ENCODE data around the gene CHTF18. TPM values are rescaled to one million over a fixed set of nuclear protein-coding genes. Genes with fewer than 3 reads are reported as not detected.

The CHTF18 gene
- total RNA-seq, 1 experiment from 2014 or later = 102 TPM

- H3K4me3 Mint-ChIP-seq (ENCODE audit: unreplicated experiment) = no peak overlapping the region
- no peaks in the 10 kb centered on the region for H3K9me3 Mint-ChIP-seq (ENCODE audit: unreplicated experiment)
These were observed 44.4 kb downstream of the CHTF18 start for GRCh38 chr16:832652-833336.

DNA sequence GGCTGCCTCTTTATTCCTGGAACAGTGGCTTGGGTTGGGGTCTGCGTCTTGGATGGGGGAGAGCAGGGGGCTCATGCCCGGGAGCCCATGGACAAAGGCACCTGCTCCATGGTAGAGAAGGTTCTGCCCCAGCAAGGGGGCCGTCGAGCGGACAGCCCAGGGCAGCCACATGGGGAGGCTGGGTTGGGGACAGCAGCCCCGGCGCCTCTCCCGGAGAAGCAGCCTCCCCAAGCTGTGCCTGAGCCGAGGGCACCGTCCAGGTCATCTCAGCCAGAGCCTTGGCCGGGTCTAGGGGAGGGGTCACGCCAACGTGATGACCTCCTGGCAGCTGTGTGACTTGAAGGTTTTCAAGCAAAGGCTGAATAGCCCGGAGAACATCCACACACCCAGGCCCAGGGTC, 45.0 kb downstream of the CHTF18 start:
- H3K4me3 Mint-ChIP-seq (ENCODE audit: unreplicated experiment) = no peak overlapping the region
- H3K4me3 ChIP-seq (ENCODE audit: low read depth, low read length) = no peak overlapping the region
- TF ChIP-seq, protein P1, sequence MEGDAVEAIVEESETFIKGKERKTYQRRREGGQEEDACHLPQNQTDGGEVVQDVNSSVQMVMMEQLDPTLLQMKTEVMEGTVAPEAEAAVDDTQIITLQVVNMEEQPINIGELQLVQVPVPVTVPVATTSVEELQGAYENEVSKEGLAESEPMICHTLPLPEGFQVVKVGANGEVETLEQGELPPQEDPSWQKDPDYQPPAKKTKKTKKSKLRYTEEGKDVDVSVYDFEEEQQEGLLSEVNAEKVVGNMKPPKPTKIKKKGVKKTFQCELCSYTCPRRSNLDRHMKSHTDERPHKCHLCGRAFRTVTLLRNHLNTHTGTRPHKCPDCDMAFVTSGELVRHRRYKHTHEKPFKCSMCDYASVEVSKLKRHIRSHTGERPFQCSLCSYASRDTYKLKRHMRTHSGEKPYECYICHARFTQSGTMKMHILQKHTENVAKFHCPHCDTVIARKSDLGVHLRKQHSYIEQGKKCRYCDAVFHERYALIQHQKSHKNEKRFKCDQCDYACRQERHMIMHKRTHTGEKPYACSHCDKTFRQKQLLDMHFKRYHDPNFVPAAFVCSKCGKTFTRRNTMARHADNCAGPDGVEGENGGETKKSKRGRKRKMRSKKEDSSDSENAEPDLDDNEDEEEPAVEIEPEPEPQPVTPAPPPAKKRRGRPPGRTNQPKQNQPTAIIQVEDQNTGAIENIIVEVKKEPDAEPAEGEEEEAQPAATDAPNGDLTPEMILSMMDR (IDR thresholded peaks at IDR 0.05; ENCODE audit: insufficient read depth in 1 of 2, low read depth in 1 of 2, low read length in 1 of 2, severe bottlenecking in 1 of 2, unreplicated experiment in 1 of 2) = no peak
- ChIA-PET POLR2A (no interaction called here), CTCF (no interaction called here)
- DNase-seq = no peak
- H3K36me3 ChIP-seq (ENCODE audit: control insufficient read depth, insufficient read depth, low read length) = no peaks in the 10 kb centered on the region
- H3K27me3 ChIP-seq (replicated peaks; ENCODE audit: control insufficient read depth, insufficient read depth, low read length) = no peaks in the 10 kb centered on the region
- no peak overlapping the region for H3K27ac Mint-ChIP-seq (ENCODE audit: unreplicated experiment)
- H3K36me3 Mint-ChIP-seq (ENCODE audit: insufficient read depth, unreplicated experiment) = no peaks in the 10 kb centered on the region
- H3K9me3 ChIP-seq = no peaks in the 10 kb centered on the region
- H3K9me3 Mint-ChIP-seq (ENCODE audit: unreplicated experiment) = no peaks in the 10 kb centered on the region
- H3K4me1 Mint-ChIP-seq (ENCODE audit: low read depth, unreplicated experiment) = no peaks in the 10 kb centered on the region
- no peaks in the 10 kb centered on the region for H3K27me3 Mint-ChIP-seq (ENCODE audit: insufficient read depth, unreplicated experiment)
- intact Hi-C loops (cut with micrococcal nuclease; ENCODE audit: unreplicated experiment) = no loop called here
- H3K4me1 ChIP-seq = no peaks in the 10 kb centered on the region
- no TSS peak for BruUV-seq (replicated peaks)

More at GRCh38 chr16:832652-833336, 44.4 kb downstream of the CHTF18 start:
- TF ChIP-seq, protein P1 (IDR thresholded peaks at IDR 0.05; ENCODE audit: insufficient read depth in 1 of 2, low read depth in 1 of 2, low read length in 1 of 2, severe bottlenecking in 1 of 2, unreplicated experiment in 1 of 2) = no peak
- Mint-ChIP-seq H3K4me1 (ENCODE audit: low read depth, unreplicated experiment) (no peaks in the 10 kb centered on the region), H3K27ac (ENCODE audit: unreplicated experiment) (no peak overlapping the region), H3K36me3 (ENCODE audit: insufficient read depth, unreplicated experiment) (no peaks in the 10 kb centered on the region), H3K27me3 (ENCODE audit: insufficient read depth, unreplicated experiment) (no peaks in the 10 kb centered on the region)
- no peaks in the 10 kb centered on the region for H3K36me3 ChIP-seq (ENCODE audit: control insufficient read depth, insufficient read depth, low read length)
- H3K27me3 ChIP-seq (replicated peaks; ENCODE audit: control insufficient read depth, insufficient read depth, low read length) = no peaks in the 10 kb centered on the region
- intact Hi-C loops (cut with micrococcal nuclease; ENCODE audit: unreplicated experiment) = no loop called here
- peak in 1 of 2 experiments; percentile 21 for DNase-seq
- no peak overlapping the region for H3K4me3 ChIP-seq (ENCODE audit: low read depth, low read length)
- H3K4me1 ChIP-seq = no peaks in the 10 kb centered on the region
- H3K9me3 ChIP-seq = no peaks in the 10 kb centered on the region
- ChIA-PET POLR2A (no interaction called here), CTCF (interaction anchor here (0.7 kb wide), 1 partner anchor 32 kb away, joined by 6 read pairs; the partner anchor contains the start of gene GNG13)
- BruUV-seq (replicated peaks) = no TSS peak

- no peak overlapping the region for H3K4me3 Mint-ChIP-seq (ENCODE audit: unreplicated experiment)
- intact Hi-C loops (cut with micrococcal nuclease; ENCODE audit: unreplicated experiment) = no loop called here
- H3K9me3 Mint-ChIP-seq (ENCODE audit: unreplicated experiment) = no peaks in the 10 kb centered on the region
- no peak overlapping the region for H3K27ac Mint-ChIP-seq (ENCODE audit: unreplicated experiment)
- Histone ChIP-seq H3K4me1 (no peaks in the 10 kb centered on the region), H3K36me3 (ENCODE audit: control insufficient read depth, insufficient read depth, low read length) (no peaks in the 10 kb centered on the region), H3K27me3 (replicated peaks; ENCODE audit: control insufficient read depth, insufficient read depth, low read length) (no peaks in the 10 kb centered on the region), H3K9me3 (no peaks in the 10 kb centered on the region), H3K4me3 (ENCODE audit: low read depth, low read length) (no peak overlapping the region)
- TF ChIP-seq, protein P1 (IDR thresholded peaks at IDR 0.05; ENCODE audit: insufficient read depth in 1 of 2, low read depth in 1 of 2, low read length in 1 of 2, severe bottlenecking in 1 of 2, unreplicated experiment in 1 of 2) = no peak
- POLR2A ChIA-PET = no interaction called here
- no TSS peak for BruUV-seq (replicated peaks)
- H3K4me1 Mint-ChIP-seq (ENCODE audit: low read depth, unreplicated experiment) = no peaks in the 10 kb centered on the region
- DNase-seq = no peak
- no peaks in the 10 kb centered on the region for H3K27me3 Mint-ChIP-seq (ENCODE audit: insufficient read depth, unreplicated experiment)
- CTCF ChIA-PET = no interaction called here
- H3K36me3 Mint-ChIP-seq (ENCODE audit: insufficient read depth, unreplicated experiment) = no peaks in the 10 kb centered on the region
These were observed 47.0 kb downstream of the CHTF18 start for GRCh38 chr16:835373-835772.
